ENCODE results near the gene GTF2IRD1.

DNA sequence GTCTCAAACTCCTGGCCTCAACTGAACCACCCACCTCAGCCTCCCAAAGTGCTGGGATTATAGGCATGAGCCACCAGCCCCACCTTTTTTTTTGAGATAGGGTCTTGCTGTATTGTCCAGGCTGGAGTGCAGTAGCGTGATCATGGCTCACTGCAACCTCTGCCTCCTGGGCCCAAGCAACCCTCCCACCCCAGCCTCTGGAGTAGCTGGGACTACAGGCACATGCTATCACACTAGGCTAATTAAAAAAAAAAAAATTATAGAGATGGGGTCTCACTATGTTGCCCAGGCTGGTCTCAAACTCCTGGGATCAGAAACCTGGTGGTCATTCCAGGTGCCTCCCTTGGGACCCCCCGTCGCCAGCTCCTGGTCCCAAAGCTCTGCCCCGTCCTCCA is 25.0 kb downstream of the GTF2IRD1 start:
- TF ChIP-seq, protein P1, sequence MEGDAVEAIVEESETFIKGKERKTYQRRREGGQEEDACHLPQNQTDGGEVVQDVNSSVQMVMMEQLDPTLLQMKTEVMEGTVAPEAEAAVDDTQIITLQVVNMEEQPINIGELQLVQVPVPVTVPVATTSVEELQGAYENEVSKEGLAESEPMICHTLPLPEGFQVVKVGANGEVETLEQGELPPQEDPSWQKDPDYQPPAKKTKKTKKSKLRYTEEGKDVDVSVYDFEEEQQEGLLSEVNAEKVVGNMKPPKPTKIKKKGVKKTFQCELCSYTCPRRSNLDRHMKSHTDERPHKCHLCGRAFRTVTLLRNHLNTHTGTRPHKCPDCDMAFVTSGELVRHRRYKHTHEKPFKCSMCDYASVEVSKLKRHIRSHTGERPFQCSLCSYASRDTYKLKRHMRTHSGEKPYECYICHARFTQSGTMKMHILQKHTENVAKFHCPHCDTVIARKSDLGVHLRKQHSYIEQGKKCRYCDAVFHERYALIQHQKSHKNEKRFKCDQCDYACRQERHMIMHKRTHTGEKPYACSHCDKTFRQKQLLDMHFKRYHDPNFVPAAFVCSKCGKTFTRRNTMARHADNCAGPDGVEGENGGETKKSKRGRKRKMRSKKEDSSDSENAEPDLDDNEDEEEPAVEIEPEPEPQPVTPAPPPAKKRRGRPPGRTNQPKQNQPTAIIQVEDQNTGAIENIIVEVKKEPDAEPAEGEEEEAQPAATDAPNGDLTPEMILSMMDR (conservative IDR thresholded peaks at IDR 0.05; ENCODE audit: low read depth in 2 of 2): no peak
- no peak for TF ChIP-seq JUNB (IDR thresholded peaks at IDR 0.05; ENCODE audit: unreplicated experiment)
- TF ChIP-seq, protein P2, sequence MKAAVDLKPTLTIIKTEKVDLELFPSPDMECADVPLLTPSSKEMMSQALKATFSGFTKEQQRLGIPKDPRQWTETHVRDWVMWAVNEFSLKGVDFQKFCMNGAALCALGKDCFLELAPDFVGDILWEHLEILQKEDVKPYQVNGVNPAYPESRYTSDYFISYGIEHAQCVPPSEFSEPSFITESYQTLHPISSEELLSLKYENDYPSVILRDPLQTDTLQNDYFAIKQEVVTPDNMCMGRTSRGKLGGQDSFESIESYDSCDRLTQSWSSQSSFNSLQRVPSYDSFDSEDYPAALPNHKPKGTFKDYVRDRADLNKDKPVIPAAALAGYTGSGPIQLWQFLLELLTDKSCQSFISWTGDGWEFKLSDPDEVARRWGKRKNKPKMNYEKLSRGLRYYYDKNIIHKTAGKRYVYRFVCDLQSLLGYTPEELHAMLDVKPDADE (IDR thresholded peaks at IDR 0.05): no peak
- TF ChIP-seq EZH2 (IDR thresholded peaks at IDR 0.05; ENCODE audit: low read depth, unreplicated experiment): no peak
- TF ChIP-seq POLR2AphosphoS5 (IDR thresholded peaks at IDR 0.05; ENCODE audit: low read depth): no peak
- TF ChIP-seq STAT1 (IDR thresholded peaks at IDR 0.05; ENCODE audit: unreplicated experiment): no peak
- no peak for TF ChIP-seq CREB1 (CRISPR knock-in tag; IDR thresholded peaks at IDR 0.05; ENCODE audit: low read depth)
- no peak for TF ChIP-seq EZH2phosphoT487 (IDR thresholded peaks at IDR 0.05; ENCODE audit: unreplicated experiment)
- TF ChIP-seq, protein P3, sequence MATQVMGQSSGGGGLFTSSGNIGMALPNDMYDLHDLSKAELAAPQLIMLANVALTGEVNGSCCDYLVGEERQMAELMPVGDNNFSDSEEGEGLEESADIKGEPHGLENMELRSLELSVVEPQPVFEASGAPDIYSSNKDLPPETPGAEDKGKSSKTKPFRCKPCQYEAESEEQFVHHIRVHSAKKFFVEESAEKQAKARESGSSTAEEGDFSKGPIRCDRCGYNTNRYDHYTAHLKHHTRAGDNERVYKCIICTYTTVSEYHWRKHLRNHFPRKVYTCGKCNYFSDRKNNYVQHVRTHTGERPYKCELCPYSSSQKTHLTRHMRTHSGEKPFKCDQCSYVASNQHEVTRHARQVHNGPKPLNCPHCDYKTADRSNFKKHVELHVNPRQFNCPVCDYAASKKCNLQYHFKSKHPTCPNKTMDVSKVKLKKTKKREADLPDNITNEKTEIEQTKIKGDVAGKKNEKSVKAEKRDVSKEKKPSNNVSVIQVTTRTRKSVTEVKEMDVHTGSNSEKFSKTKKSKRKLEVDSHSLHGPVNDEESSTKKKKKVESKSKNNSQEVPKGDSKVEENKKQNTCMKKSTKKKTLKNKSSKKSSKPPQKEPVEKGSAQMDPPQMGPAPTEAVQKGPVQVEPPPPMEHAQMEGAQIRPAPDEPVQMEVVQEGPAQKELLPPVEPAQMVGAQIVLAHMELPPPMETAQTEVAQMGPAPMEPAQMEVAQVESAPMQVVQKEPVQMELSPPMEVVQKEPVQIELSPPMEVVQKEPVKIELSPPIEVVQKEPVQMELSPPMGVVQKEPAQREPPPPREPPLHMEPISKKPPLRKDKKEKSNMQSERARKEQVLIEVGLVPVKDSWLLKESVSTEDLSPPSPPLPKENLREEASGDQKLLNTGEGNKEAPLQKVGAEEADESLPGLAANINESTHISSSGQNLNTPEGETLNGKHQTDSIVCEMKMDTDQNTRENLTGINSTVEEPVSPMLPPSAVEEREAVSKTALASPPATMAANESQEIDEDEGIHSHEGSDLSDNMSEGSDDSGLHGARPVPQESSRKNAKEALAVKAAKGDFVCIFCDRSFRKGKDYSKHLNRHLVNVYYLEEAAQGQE (IDR thresholded peaks at IDR 0.05; ENCODE audit: unreplicated experiment): no peak
